ENCODE measurements around the gene AFG1L.
A peak's percentile ranks its signal among the peaks of the same experiment; 100 is the strongest.
"Not testable (repeated sequence)": the region's sequence is repeated elsewhere in the genome, so short reads cannot be mapped to it uniquely, and the experiment has no call there.

AFG1L gene

GRCh38 chr6:108531332-108531731 is 236.5 kb downstream of the AFG1L start:
- no peak for DNase-seq

- DNase-seq = no peak
Observed at GRCh38 chr6:108535114-108535742, 240.4 kb downstream of the AFG1L start.

- DNase-seq = not testable (repeated sequence)
Observed at GRCh38 chr6:108535920-108536535, 241.2 kb downstream of the AFG1L start.

- DNase-seq = peak; percentile 72
Observed at GRCh38 chr6:108541843-108542759, 247.2 kb downstream of the AFG1L start.

GRCh38 chr6:108543175-108543940 is 248.5 kb downstream of the AFG1L start:
- DNase-seq = no peak

GRCh38 chr6:108544606-108545005 is 249.8 kb downstream of the AFG1L start:
- no peak for DNase-seq

GRCh38 chr6:108546079-108547049 is 251.5 kb downstream of the AFG1L start:
- DNase-seq = no peak

GRCh38 chr6:108549241-108549640 is 254.4 kb downstream of the AFG1L start:
- DNase-seq = no peak

- no peak for DNase-seq
Observed at GRCh38 chr6:108549741-108550140, 254.9 kb downstream of the AFG1L start.

- DNase-seq = no peak
Observed at GRCh38 chr6:108550256-108550655, 255.4 kb downstream of the AFG1L start.

GRCh38 chr6:108555399-108556052 is 260.7 kb downstream of the AFG1L start:
- DNase-seq = no peak

GRCh38 chr6:108556250-108556649 is 261.4 kb downstream of the AFG1L start:
- DNase-seq = no peak

GRCh38 chr6:108556866-108557493 is 262.1 kb downstream of the AFG1L start:
- DNase-seq = no peak

GRCh38 chr6:108557494-108558371 is 262.9 kb downstream of the AFG1L start:
- peak; percentile 72 for DNase-seq

GRCh38 chr6:108558372-108559096 is 263.7 kb downstream of the AFG1L start:
- DNase-seq = peak; percentile 98

GRCh38 chr6:108559097-108559883 is 264.4 kb downstream of the AFG1L start:
- DNase-seq = peak; percentile 82

GRCh38 chr6:108559884-108560462 is 265.1 kb downstream of the AFG1L start:
- DNase-seq = peak; percentile 73
